IPS DF 4.7 (cell line): Measurements from ENCODE around the gene HECW1.
"Not testable (repeated sequence)": the region's sequence is repeated elsewhere in the genome, so short reads cannot be mapped to it uniquely, and the experiment has no call there.

Experiments
- DNase-seq: peaks from one replicate; pipeline ENCODE4 v3.0.0-alpha.2; 2013; ENCODE audit warnings: low spot score; ENCODE audit errors: extremely low read depth

Gene HECW1

DNA sequence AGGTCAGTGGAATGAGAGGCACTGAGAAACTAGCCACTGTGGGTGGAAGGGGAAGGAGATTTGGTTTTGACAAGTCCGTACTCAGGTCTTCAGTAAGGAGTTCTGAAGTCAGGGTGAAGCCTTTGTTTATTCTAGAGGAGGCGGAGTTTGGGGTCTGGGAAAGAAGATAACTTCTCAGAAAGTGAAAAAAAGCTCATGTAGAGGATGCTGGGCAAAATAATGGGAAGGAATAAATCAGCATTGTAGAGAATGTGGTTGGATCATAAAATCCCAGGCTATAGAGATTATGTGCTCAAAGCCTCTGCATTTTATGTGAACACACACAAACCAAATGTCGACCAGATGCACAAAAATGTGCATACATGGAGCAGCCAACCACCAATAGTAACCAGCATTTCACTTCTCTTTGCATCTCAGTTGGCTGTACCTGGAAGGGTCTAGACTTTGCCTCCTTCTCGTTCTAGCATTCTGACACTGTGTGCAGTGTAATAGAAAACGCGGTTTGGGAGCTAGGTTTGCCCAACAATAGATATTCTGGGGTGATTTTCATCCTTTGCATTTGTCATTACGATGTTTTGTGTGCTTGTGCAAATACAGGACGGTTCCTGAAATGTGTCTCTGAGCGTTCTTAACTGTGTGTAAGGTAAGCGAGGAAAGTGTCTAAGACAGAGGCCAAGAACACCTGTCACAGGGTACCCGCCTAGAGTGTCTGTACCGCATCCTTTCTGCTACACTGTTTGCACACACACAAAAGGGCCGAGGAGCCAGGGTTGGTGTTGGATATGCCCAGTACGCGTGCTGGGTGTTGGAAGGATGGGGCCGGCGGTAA lies 603 bp upstream of the HECW1 start:
- no peak for DNase-seq

DNA sequence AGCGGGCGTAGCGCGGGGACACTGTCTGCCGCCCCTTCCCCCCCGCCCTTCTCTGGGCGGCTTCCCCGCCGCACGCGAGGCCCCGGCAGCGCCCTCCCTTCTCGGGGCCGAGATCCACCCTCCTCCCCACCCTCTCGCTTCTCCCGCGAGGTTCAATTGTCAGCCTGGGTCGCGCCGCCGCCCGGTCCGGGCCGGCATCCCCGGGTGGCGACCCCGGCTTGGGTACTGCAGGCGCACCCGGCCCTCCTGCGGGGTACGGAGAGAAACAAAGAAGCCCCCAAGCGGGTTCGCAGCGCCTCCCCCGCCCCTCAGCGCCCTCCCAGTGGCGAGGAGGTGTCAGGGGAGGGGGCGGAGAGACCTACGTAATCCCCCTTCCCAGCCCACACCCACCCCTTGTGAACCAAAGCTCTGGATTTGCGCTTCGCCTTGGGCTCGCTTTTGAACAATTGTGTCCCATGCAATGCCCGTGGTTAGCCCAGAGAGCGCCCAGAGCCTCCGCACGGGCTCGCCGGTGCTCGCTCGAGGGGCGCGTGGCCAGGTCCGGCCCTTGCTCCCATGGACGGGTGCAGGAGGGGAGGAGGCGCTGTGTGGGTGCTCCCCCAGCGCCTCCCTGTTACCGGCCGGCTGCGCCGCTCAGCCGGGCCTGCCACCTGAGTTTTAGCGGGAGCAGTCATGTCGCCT lies 634 bp downstream of the HECW1 start:
- no peak for DNase-seq

DNA sequence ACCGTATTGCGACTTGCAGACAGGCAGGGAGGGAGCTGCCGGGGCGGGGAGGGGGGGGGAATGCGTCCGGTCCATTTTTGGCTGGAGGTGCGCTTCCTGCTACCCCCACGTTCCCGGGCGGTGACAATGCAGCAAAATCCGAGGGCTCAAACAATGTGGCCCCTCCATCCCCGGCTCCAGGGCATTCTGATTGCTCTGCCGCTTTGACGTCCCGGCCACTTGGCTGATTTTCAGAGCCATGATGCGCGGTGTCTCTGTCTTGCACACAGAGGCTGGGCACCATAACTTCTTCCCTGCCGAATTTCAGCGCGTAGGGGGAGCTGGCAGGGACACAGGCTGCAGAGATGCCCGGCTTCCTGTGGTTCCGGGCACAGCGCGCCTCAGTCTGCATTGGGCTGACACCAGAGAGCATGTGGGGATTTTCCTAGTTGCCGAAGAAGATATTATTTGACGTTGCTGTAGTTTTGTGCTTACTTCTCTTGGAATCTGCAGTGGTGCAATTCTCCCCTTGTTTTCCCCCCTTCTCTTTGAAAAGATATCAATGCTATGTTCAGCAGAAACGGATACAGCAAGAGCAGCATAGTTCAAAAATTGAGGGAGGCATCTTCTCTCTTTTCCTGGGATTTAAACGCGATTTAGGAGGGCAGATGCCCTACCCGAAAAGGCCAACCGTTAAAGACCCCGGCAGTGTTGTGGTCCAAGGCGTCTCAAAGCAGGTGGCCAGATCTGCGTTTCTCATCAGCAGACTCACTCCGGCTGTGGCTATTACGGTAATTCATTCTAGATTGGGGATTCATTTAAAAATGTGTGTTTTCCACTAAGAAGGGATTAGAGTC lies 1.4 kb downstream of the HECW1 start:
- no peak for DNase-seq

DNA sequence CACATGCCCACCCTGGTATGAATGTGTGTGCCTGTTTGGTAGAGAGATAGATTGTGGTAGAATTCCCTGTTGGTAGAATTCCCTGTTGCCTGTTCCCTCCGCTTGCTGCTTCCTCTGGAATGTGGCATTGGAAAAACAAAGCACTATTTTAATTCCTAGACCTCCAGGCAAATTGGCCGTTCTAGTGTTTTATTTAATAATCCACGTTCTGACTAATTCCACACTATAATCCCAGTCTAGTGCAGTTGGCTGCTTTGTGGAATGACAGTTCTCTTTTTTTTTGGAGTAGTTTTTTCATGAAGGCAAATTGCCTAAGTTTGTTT lies 2.0 kb downstream of the HECW1 start:
- no peak for DNase-seq

DNA sequence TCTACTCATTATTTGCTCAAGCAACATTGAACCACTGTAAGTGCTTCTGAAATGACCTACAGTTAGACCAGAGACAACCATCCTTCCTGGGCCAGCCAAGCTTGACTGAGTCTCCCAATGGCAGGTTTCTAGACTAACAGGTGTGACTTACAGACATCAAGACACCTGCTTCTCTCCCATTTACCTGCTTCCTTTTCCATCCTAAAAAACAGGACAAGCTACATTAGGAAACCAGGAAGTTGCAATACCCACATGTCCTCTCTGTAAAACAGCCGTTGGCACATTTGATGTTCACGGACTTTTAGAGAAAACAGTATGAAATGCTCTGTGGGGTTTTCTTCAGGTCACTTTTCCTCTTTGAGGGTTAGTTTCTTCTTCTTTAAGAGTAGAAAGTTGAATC lies 4.0 kb downstream of the HECW1 start:
- no peak for DNase-seq

DNA sequence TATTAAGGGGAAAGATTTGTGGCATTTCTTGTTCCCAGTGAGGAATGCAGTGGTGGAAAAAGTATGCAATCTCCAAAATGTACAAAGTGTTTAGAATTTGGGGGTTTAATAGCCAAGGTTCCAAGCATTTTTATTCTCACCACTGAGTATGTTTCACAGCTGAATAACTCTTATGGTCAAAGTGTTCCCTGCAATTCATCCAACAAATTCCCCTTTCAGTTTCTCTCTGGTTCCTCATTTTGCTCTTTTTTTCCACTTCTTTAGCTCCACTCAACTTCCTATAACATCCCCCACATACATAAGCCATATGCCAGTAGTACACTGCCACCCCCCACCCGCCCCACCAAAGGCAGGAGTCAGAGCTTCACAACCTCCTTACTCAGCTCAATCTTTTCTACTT lies 4.6 kb downstream of the HECW1 start:
- DNase-seq, result no peak

DNA sequence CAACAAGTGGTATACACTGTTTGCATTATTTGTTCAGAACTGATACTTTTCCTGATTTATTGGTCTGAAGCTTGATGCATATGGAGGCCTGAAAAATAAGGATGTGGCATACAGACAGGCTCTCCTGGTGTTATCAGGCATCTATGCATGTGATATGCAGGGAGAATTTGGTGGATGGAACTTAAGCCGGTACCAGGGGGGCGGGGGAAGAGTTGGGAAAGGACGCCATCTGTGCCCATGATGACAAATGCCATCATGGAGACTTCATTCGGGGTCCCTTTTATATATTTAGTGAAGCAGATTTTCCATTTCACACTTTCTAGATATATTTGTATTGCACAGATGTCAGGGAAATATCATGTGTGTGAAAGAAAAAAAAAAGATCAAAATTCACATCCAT lies 5.4 kb downstream of the HECW1 start:
- no peak for DNase-seq

DNA sequence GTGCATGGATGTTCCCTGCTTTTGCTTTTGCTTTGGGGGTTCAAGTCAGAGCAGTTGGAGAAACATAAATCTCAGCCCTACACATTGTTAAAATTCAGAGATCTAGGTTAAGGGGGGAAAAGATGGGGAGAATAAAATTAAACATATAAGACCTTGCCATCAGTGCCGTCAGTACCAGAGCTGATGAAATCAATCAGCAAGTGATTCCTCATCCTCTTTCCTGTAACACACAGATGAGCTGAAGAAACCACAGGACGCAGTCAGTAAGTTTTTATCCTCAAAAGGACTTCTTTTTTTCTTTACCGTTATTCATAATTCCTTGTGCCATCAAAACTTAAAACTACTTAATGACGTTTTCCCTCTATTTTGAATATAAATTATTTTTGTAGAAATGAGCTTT lies 5.9 kb downstream of the HECW1 start:
- DNase-seq, result no peak

DNA sequence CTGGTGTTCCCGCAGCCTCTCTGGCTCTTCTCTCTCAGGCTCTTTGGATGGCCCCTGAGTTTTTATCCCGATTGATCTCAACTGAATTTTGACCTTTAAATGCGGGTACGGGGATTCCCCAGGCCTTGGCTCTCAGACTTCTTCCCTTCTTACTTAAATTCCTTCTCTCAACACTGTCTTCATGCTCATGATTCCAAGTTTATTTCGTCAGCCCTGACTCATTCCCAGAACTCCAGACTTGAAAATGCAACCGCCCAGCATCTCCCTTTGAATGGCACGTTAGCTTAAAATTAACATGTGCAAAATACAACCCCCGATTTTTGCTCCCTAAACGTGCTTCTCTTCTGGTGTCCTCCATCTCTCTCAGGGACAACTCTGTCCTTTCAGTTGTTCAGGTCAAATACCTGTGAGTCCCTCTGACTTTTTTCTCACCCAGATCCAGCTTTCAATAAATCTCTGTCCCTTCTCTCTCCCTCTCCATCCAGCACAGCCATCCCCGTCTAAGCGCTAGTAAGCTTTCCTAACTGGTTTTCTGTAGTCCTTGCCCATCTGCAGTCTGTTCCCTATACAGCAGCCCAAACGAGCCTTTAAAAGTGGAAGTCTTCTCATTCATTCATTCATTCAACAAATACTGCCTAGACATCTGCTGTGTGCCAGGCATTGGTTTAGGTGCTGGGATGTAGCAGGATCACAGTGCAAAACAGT lies 7.1 kb downstream of the HECW1 start:
- no peak for DNase-seq

DNA sequence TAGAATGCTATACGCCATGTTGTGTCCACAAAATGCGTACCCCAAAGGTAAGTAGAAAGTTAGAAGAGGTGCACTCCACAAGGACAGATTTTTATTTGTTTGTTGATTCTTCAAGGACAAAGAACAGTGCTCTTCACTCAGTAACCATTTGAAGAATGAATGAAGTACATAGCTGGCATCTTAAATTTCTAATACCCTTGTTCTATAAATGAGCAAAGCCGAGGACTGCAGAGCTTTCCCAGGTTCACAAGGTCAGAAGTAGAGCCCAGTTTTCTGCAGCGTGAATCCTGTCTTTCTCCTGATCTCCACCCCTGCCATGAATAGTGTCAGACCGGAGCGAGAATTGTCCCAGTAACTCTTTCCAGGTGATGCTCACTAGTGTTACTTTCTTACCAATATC lies 9.5 kb downstream of the HECW1 start:
- DNase-seq, result no peak

DNA sequence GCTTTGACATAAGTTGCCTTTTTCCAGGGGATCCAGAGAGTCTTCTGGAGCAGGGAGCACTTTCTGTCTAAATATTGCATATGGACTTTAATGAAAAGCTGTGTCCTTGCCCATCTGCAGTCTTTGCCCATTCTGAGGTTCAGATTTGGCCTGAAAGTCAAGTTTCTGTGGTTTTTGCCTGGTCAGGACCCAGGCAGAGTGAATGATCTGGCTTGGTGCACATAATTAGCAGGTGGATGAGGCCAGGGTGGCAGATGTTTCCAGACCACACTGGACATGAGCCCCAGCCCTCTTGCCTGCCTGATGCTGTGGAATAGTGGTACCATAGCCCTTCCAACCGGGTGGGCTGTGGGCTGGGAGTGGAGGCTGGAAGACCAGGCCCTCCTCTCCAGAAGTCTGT lies 11.0 kb downstream of the HECW1 start:
- no peak for DNase-seq

DNA sequence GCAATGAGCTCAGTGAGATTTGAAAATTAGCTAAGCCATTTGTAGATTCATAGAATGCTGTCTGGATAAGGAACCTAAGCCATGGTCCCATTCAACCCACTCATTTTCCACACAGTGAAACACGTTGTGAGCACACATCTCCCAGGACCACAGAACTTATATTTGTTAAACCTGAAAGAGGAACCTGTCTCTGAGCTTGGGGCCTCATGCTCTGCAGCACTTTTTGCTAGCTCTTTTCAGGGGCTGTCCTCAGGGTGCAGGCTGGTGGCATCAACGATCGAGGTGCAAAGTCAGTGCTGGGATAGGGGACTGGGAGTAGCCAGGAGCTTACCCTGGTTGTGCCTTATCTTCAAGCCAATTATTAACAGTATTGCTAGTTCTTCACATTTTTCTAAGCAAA lies 11.9 kb downstream of the HECW1 start:
- DNase-seq, result no peak

DNA sequence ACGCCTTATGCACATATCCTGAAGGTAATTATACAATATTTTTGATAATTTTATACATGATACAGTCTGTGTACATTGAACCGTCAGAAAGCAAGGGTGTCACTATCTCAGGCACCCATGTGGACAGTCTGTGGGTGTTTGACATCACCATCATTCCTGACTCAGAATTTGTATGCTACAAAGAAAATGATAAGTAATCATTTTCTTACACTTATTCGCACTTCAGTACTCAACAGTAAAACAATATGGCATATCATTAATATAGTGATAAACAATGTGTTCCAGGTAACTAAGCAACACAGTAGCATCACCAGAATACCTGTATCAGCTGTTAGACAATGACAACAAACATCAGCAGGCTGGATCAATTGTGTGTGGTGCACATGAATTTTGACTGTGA lies 17.9 kb downstream of the HECW1 start:
- DNase-seq, result no peak

DNA sequence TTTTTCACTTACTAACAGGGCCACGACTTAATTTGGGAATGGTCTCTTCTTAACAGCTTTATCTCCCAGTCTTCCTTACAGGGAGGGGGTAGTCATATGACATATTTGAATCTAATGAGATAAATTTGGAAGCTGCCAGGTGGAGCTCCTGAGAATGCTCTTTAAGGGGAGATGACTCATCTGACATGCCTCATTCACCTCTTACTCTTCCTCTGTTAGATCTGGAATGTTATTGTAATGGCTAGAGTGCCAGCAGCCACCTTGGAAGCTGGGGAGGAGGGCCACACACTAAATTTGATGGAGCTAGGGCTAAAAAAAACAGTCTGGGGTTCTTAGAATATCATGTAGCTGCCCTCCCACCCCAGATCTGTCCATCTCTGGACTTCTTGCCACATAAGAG lies 22.7 kb downstream of the HECW1 start:
- DNase-seq, result no peak

DNA sequence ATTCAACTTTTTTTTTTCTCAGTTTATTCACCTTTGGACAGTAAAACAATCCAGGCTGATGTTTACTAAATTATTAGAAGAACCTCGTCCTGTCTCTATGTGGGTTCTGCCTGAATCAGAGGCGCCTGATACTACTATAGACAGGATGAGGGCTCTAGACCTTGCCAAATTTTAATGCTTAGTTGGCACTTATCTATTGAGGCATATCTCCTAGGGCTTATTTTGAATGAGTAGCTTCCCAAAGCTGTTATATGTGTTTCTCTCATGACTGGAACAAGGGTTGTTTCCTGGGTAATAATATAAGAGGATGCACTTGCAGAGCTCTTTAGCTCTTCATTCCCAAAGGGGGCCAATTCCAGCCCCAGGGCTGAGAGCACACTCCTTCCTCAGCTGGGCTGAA lies 23.6 kb downstream of the HECW1 start:
- no peak for DNase-seq

DNA sequence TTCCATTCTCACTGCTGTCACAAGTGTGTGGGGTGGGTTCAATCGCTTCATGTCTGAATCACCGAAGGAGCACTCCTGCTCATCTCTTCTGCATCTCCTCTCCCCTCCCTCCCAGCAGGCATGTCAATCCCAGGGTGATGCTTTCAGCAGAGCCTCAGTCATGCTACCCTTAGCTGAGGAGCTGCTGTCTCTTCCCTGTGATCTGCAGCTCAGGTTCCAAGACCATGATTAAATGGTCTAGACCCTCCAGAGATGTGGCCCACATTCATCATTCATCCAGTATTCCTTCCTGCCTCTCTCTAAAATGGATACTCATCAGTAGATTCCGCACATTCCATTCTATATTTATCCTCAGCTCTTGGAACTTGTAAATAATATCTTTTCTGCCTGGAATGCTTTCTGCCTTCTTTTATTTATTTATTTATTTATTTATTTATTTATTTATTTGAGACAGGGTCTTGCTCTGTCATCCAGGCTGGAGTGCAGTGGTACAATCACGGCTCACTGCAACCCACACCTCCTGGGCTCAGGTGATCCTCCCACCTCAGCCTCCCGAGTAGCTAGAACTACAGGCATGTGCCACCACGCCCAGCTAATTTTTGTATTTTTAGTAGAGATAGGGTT lies 24.8 kb downstream of the HECW1 start:
- not testable (repeated sequence) for DNase-seq

DNA sequence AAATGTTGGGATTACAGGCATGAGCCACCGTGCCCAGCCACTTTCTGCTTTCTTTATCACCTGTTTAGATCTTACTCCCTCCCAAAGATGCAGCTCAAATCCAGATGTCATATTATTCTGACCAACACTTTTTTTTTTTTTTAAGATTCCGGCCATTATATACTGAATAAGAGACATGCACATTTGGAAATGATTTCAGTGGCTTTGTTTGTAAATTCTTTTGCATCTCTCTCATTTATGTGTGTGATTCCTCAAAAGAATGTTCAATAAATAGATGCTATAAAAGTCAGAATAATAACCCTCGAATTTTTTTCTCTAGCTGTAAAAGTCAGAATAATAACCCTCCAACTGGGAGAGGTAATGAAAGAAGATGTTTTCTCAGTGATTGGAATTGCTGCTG lies 25.4 kb downstream of the HECW1 start:
- no peak for DNase-seq

DNA sequence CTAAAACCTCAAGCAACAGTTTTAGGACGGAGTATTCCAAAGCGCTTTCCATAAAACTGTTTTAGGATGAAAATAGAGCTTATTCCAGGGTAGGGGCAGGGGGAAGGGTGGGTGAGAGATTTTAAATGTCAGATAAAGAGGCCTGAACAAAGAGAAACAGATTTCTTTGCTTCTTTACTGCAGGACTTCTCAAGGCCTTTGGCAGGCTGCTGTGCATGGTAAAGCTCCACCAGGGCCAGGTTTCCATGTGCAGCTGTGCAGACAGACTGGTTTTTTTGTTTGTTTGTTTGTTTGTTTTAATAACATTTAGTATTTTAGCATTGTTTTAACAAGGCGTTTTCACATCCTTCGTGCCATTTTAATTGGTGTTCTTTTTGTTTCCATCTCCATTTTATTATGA lies 26.3 kb downstream of the HECW1 start:
- DNase-seq, result no peak

DNA sequence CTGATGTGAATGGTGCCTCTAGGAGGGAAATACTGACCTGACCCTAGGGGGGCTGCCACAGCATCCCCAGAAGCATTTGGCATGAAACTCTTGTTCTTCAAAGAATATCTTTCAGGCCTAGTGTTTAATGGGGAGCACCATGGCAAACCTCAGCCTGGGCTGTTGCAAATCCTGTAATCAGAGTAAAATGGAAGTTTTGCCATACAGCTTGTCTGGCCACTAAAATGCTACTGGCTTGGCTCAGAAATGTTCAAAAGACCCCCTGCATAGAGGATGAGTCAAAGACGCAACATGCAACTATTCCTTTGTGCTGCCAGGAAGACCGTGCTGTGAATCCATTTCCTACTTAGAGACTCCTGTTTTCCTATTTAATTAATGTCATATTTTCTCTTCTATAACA lies 26.7 kb downstream of the HECW1 start:
- DNase-seq, result peak; percentile 81

DNA sequence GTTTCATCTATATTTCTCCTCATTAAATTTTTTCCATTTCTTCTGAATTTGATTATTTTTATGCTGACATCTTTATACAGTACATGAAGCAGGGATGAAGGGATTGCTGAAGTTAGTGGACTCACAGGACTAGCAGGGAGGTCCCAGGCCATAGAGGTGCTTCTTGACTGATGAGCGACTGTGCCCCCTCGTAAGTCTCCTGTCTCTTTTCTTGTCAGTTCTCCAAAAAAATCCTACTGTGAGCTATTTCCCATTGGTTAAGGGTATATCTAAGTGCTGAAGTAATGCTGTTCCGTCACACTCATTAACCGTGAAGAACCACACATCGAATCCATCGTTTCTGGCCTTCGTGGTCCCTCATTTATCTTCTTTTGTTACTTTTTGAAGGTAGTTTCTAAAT lies 27.7 kb downstream of the HECW1 start:
- no peak for DNase-seq

DNA sequence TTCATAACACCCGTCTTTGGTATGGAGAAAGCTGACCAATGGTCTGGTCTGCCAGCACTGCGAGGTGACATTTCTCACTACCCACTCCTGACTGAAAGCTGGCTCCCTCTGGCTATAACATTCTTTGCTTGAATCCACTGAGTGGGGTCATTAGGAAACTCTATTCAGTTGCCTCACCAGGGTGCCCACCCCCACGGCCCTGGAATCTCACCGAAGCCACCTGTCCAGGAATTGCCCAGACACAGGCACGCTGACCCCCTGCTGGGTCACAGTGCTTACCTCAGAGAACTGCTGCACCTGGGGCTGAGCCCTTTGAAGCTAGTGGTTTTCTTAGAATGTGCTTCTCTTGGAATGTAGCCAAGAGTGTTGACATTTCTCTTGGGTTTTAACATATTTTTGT lies 28.6 kb downstream of the HECW1 start:
- DNase-seq, result peak; percentile 64
